ENCODE measurements around the gene MTG2. TPM values are rescaled to one million over a fixed set of nuclear protein-coding genes. Genes with fewer than 3 reads are reported as not detected.
A peak's percentile ranks its signal among the peaks of the same experiment; 100 is the strongest.

Gene MTG2
- total RNA-seq, 1 donor from 2014 or later, result 13.3 TPM

DNA sequence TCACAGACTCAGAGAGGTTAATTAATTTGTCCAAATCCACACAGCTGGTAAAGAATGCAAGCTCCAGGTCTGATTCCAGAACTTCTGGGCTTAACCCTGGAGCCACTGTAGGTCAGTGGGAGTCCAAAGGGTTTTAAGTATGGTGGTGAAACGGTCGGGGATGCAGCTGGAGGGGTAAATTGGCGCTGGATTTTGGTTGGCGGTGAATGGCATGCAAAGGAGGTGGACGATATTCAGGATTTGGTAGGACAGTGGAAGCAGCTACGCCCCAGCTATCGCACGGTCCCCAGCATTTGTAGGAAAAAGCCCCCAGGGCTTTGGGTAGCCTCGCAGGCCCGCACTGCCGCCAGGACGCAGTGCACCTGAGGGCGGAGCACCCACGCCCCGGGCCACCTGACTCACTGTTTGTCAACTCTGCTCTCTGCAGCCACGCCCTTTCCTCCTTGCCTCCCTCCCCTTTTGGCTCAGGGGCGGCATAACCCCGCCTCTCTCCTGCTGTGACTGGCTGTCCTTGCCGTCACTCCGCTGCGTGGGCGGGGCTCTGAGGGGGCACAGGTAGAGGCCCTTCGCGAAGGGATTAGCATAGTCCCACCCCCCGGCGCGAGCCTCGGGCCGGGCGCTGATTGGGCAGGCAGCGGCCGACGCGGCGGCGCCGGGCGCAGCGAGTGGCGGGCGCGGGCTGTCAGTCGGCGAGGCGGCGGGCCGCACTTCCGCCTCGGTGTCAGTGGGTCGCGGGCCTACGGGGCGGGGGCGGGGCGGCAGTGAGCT lies 55.2 kb downstream of the MTG2 start, which contains the start of gene OSBPL2:
Gene OSBPL2, plus strand, starts transcription at position 721 of the 768 bp plus-strand sequence. CDS start 17,664 bp downstream, outside the sequence.
- Histone ChIP-seq H3K4me1 (peaks cover 53% of the 10 kb centered on the region), H3K36me3 (peaks cover 0 to 6% of the 10 kb centered on the region in 2 donors), H3K9me3 (no peaks in the 10 kb centered on the region), H3K27me3 (no peaks in the 10 kb centered on the region), H3K27ac (peak within 1 kb of the TSS; percentile 86), H3K4me3 (peak within 1 kb of the TSS; percentile 78 to 97)
- DNase-seq (ENCODE audit: extremely low spot score in 2 of 2), result peak; percentile 99
- TF ChIP-seq POLR2AphosphoS5 (IDR thresholded peaks at IDR 0.05; ENCODE audit: insufficient read depth in 1 of 2, low read depth in 1 of 2) (peak; percentile 73 to 87), POLR2A (IDR thresholded peaks at IDR 0.05) (peak in 1 of 2 donors; percentile 31), CTCF (IDR thresholded peaks at IDR 0.05) (no peak)
- intact Hi-C loops (cut with DNase I), result no loop called here

DNA sequence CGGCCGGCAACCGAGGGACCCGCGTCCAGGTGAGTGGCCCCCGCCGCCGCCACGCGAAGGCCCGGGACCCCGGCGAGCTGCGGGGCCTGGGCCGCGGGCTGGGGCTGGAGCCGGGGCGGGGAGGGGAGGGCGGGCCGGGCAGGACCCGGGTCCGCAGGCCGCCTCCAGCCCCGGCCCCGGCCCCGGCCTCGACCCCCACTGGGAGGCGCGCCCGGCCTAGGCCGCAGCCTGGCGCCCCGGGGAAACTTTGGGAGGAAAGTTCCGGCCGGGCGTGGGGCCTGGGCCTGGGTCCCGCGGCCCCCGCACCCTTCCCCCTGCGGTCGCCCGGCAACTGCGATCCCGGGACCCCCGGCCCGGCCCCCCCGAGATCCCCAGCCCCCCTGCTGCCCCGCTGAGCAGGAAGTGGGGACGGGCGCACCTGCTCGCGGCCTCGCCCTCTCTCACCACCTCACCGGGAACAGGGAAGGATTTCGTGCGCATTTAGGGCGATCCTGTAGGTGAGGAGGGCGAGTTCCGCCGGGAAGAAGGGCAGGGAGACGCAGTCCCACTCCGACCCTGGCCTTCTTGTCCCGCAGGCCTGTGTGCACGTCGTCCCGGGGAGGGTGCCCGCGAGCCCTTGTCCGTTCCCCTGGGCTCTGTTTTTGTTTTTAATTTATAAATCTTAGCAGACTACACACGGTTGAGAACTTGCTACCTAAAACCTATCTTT lies 55.9 kb downstream of the MTG2 start:
- Histone ChIP-seq H3K36me3 (peaks cover 0 to 12% of the 10 kb centered on the region in 2 donors), H3K27me3 (no peaks in the 10 kb centered on the region), H3K4me1 (peaks cover 55% of the 10 kb centered on the region), H3K27ac (peak overlapping the region; percentile 86), H3K4me3 (peak overlapping the region; percentile 78 to 97), H3K9me3 (no peaks in the 10 kb centered on the region)
- intact Hi-C loops (cut with DNase I), result no loop called here
- TF ChIP-seq CTCF (IDR thresholded peaks at IDR 0.05), result no peak
- no peak for TF ChIP-seq POLR2A (IDR thresholded peaks at IDR 0.05)
- peak in 1 of 2 donors; percentile 13 for TF ChIP-seq POLR2AphosphoS5 (IDR thresholded peaks at IDR 0.05; ENCODE audit: insufficient read depth in 1 of 2, low read depth in 1 of 2)
- DNase-seq (ENCODE audit: extremely low spot score in 2 of 2), result no peak

GRCh38 chr20:62239278-62239879 lies 56.6 kb downstream of the MTG2 start:
- H3K4me1 ChIP-seq, result peaks cover 61% of the 10 kb centered on the region
- DNase-seq (ENCODE audit: extremely low spot score in 2 of 2), result no peak
- intact Hi-C loops (cut with DNase I), result no loop called here
- TF ChIP-seq POLR2A (IDR thresholded peaks at IDR 0.05), result no peak
- no peak for TF ChIP-seq CTCF (IDR thresholded peaks at IDR 0.05)
- TF ChIP-seq POLR2AphosphoS5 (IDR thresholded peaks at IDR 0.05; ENCODE audit: insufficient read depth in 1 of 2, low read depth in 1 of 2), result no peak
- H3K9me3 ChIP-seq, result no peaks in the 10 kb centered on the region
- peak overlapping the region; percentile 86 for H3K27ac ChIP-seq
- H3K36me3 ChIP-seq, result peaks cover 0 to 12% of the 10 kb centered on the region in 2 donors
- H3K27me3 ChIP-seq, result no peaks in the 10 kb centered on the region
- H3K4me3 ChIP-seq, result peak overlapping the region; percentile 78 to 97

- peak overlapping the region in 1 of 2 donors; percentile 78 for H3K4me3 ChIP-seq
- H3K4me1 ChIP-seq, result peaks cover 69% of the 10 kb centered on the region
- no peaks in the 10 kb centered on the region for H3K27me3 ChIP-seq
- no peak for DNase-seq (ENCODE audit: extremely low spot score in 2 of 2)
- no peaks in the 10 kb centered on the region for H3K9me3 ChIP-seq
- peaks cover 0 to 12% of the 10 kb centered on the region in 2 donors for H3K36me3 ChIP-seq
- intact Hi-C loops (cut with DNase I), result loop anchor here (5.0 kb wide), 1 partner anchor 1847 kb away; no protein-coding TSS in a partner anchor
- no peak for TF ChIP-seq POLR2A (IDR thresholded peaks at IDR 0.05)
- peak overlapping the region; percentile 86 for H3K27ac ChIP-seq
Observed at GRCh38 chr20:62240020-62240685, 57.3 kb downstream of the MTG2 start.

GRCh38 chr20:62241506-62241905 lies 58.7 kb downstream of the MTG2 start:
- DNase-seq (ENCODE audit: extremely low spot score in 2 of 2), result no peak
- peaks cover 0 to 12% of the 10 kb centered on the region in 2 donors for H3K36me3 ChIP-seq
- intact Hi-C loops (cut with DNase I), result loop anchor here (5.0 kb wide), 1 partner anchor 1846 kb away; no protein-coding TSS in a partner anchor
- no peaks in the 10 kb centered on the region for H3K27me3 ChIP-seq
- peak overlapping the region; percentile 86 for H3K27ac ChIP-seq
- H3K4me1 ChIP-seq, result peaks cover 81% of the 10 kb centered on the region
- H3K9me3 ChIP-seq, result no peaks in the 10 kb centered on the region
- no peak overlapping the region for H3K4me3 ChIP-seq
- no peak for TF ChIP-seq POLR2A (IDR thresholded peaks at IDR 0.05)
- peak in 1 of 2 donors; percentile 18 for TF ChIP-seq POLR2AphosphoS5 (IDR thresholded peaks at IDR 0.05; ENCODE audit: insufficient read depth in 1 of 2, low read depth in 1 of 2)
